HUES64 (cell line): Measurements from ENCODE around the gene ABCC4.

ENCODE experiments used
- H3K27ac ChIP-seq: 2 replicates; pipeline ENCODE4 v1.7.0; 2013; ENCODE audit warnings: low read depth, low read length, inconsistent platforms
- H3K27me3 ChIP-seq: 2 replicates; pipeline ENCODE4 v1.6.1; 2013; ENCODE audit warnings: mild to moderate bottlenecking, low read length; ENCODE audit not compliant: insufficient read depth
- H3K36me3 ChIP-seq: 2 replicates; pipeline ENCODE4 v1.6.1; 2013; ENCODE audit warnings: mild to moderate bottlenecking, low read length; ENCODE audit not compliant: insufficient read depth
- H3K4me1 ChIP-seq: 2 replicates; pipeline ENCODE4 v1.6.1; 2013; ENCODE audit warnings: mild to moderate bottlenecking, low read length, moderate library complexity; ENCODE audit not compliant: insufficient read depth
- H3K4me3 ChIP-seq: 2 replicates; pipeline ENCODE4 v1.5.1; 2013; ENCODE audit warnings: mild to moderate bottlenecking, low read length, moderate library complexity
- H3K9ac ChIP-seq: 2 replicates; pipeline ENCODE4 v1.6.1; 2013; ENCODE audit warnings: mild to moderate bottlenecking, low read depth, low read length
- H3K9me3 ChIP-seq: 2 replicates; pipeline ENCODE4 v1.6.1; 2013; ENCODE audit warnings: low read depth, low read length; ENCODE audit not compliant: insufficient read depth
- WGBS: fragments of 150-250, 120-280 bp; methylation state at CpG from one replicate; pipeline ENCODE4 v1.1.7; 2013; ENCODE audit warnings: missing lambda C conversion rate; 5-methylcytosine and 5-hydroxymethylcytosine counted together

ABCC4 gene

GRCh38 chr13:95038949-95039348, 262.3 kb downstream of the ABCC4 start:
- no peak overlapping the region for H3K9ac ChIP-seq
- no peak overlapping the region for H3K27ac ChIP-seq
- H3K27me3 ChIP-seq = no peaks in the 10 kb centered on the region
- no peak overlapping the region for H3K4me3 ChIP-seq
- H3K9me3 ChIP-seq = no peaks in the 10 kb centered on the region
- H3K36me3 ChIP-seq = no peaks in the 10 kb centered on the region
- WGBS = 85% methylated on average over 1 of the region's 1 CpG
- H3K4me1 ChIP-seq = peaks cover 12% of the 10 kb centered on the region

- H3K27ac ChIP-seq = no peak overlapping the region
- H3K9ac ChIP-seq = no peak overlapping the region
- H3K27me3 ChIP-seq = no peaks in the 10 kb centered on the region
- H3K9me3 ChIP-seq = no peaks in the 10 kb centered on the region
- no peak overlapping the region for H3K4me3 ChIP-seq
- no peaks in the 10 kb centered on the region for H3K36me3 ChIP-seq
- WGBS = 94% methylated on average over 7 of the region's 7 CpGs
- H3K4me1 ChIP-seq = peaks cover 12% of the 10 kb centered on the region
These were observed 265.7 kb downstream of the ABCC4 start for GRCh38 chr13:95035311-95036109.

GRCh38 chr13:95033890-95034289, 267.4 kb downstream of the ABCC4 start:
- Histone ChIP-seq H3K27ac (no peak overlapping the region), H3K9me3 (no peaks in the 10 kb centered on the region), H3K27me3 (no peaks in the 10 kb centered on the region), H3K9ac (no peak overlapping the region), H3K4me3 (no peak overlapping the region), H3K36me3 (no peaks in the 10 kb centered on the region), H3K4me1 (peaks cover 12% of the 10 kb centered on the region)
- 100% methylated on average over 1 of the region's 1 CpG for WGBS

GRCh38 chr13:95032121-95032520, 269.1 kb downstream of the ABCC4 start:
- whole genome bisulfite sequencing = 95% methylated on average over 4 of the region's 4 CpGs
- Histone ChIP-seq H3K9me3 (no peaks in the 10 kb centered on the region), H3K4me1 (peaks cover 12% of the 10 kb centered on the region), H3K27ac (no peak overlapping the region), H3K9ac (no peak overlapping the region), H3K36me3 (no peaks in the 10 kb centered on the region), H3K4me3 (no peak overlapping the region), H3K27me3 (no peaks in the 10 kb centered on the region)

- Histone ChIP-seq H3K27me3 (no peaks in the 10 kb centered on the region), H3K9ac (no peak overlapping the region), H3K9me3 (no peaks in the 10 kb centered on the region), H3K4me3 (no peak overlapping the region), H3K36me3 (no peaks in the 10 kb centered on the region), H3K4me1 (peaks cover 7% of the 10 kb centered on the region; the same call in 1 of the 2 replicates), H3K27ac (no peak overlapping the region)
- 95% methylated on average over 4 of the region's 4 CpGs for WGBS
These were observed 270.4 kb downstream of the ABCC4 start for GRCh38 chr13:95030821-95031343.

GRCh38 chr13:95027638-95028037, 273.6 kb downstream of the ABCC4 start:
- 92% methylated on average over 3 of the region's 3 CpGs for WGBS
- H3K9me3 ChIP-seq = no peaks in the 10 kb centered on the region
- H3K4me3 ChIP-seq = no peak overlapping the region
- H3K9ac ChIP-seq = no peak overlapping the region
- no peaks in the 10 kb centered on the region for H3K4me1 ChIP-seq
- H3K27me3 ChIP-seq = no peaks in the 10 kb centered on the region
- no peaks in the 10 kb centered on the region for H3K36me3 ChIP-seq
- no peak overlapping the region for H3K27ac ChIP-seq

GRCh38 chr13:95025116-95025515, 276.1 kb downstream of the ABCC4 start:
- Histone ChIP-seq H3K27me3 (no peaks in the 10 kb centered on the region), H3K27ac (no peak overlapping the region), H3K36me3 (no peaks in the 10 kb centered on the region), H3K4me1 (no peaks in the 10 kb centered on the region), H3K9me3 (no peaks in the 10 kb centered on the region), H3K9ac (no peak overlapping the region), H3K4me3 (no peak overlapping the region)
- WGBS = no CpG with 5 or more reads among the region's 1 CpG

GRCh38 chr13:95023405-95023804, 277.8 kb downstream of the ABCC4 start:
- no peak overlapping the region for H3K9ac ChIP-seq
- WGBS = 93% methylated on average over 4 of the region's 4 CpGs
- H3K27ac ChIP-seq = no peak overlapping the region
- no peaks in the 10 kb centered on the region for H3K36me3 ChIP-seq
- no peaks in the 10 kb centered on the region for H3K9me3 ChIP-seq
- H3K4me1 ChIP-seq = no peaks in the 10 kb centered on the region
- H3K4me3 ChIP-seq = no peak overlapping the region
- H3K27me3 ChIP-seq = no peaks in the 10 kb centered on the region

- no peak overlapping the region for H3K4me3 ChIP-seq
- 96% methylated on average over 6 of the region's 6 CpGs for WGBS
These were observed 280.8 kb downstream of the ABCC4 start for GRCh38 chr13:95020298-95020987.

GRCh38 chr13:95019886-95020285, 281.4 kb downstream of the ABCC4 start:
- Histone ChIP-seq H3K27me3 (no peaks in the 10 kb centered on the region), H3K36me3 (no peaks in the 10 kb centered on the region), H3K9me3 (no peaks in the 10 kb centered on the region), H3K4me1 (no peaks in the 10 kb centered on the region), H3K4me3 (no peak overlapping the region), H3K27ac (no peak overlapping the region), H3K9ac (no peak overlapping the region)
- 95% methylated on average over 6 of the region's 7 CpGs for whole genome bisulfite sequencing

More at GRCh38 chr13:95020298-95020987, 280.8 kb downstream of the ABCC4 start:
- Histone ChIP-seq H3K27ac (no peak overlapping the region), H3K27me3 (no peaks in the 10 kb centered on the region), H3K4me1 (no peaks in the 10 kb centered on the region), H3K36me3 (no peaks in the 10 kb centered on the region), H3K9me3 (no peaks in the 10 kb centered on the region), H3K9ac (no peak overlapping the region)

- no peak overlapping the region for H3K9ac ChIP-seq
- no peak overlapping the region for H3K27ac ChIP-seq
- no peaks in the 10 kb centered on the region for H3K36me3 ChIP-seq
- no peaks in the 10 kb centered on the region for H3K9me3 ChIP-seq
- H3K4me1 ChIP-seq = peaks cover 9% of the 10 kb centered on the region; the same call in 1 of the 2 replicates
- no peak overlapping the region for H3K4me3 ChIP-seq
- 90% methylated on average over 8 of the region's 12 CpGs for WGBS
- H3K27me3 ChIP-seq = peaks cover 16% of the 10 kb centered on the region
These were observed 293.9 kb downstream of the ABCC4 start for GRCh38 chr13:95007322-95007721.
